GM12874 (cell line): ENCODE measurements around the gene IMMP2L.

ENCODE experiments used
- TF ChIP-seq, protein P1 (sequence below): IDR thresholded peaks from 2 replicates; pipeline ENCODE4 v1.5.1; 2011; ENCODE audit warnings: low read depth, mild to moderate bottlenecking, control low read depth, low read length, moderate library complexity; ENCODE audit not compliant: insufficient read depth

Gene IMMP2L

GRCh38 chr7:111371437-111371836, 190.9 kb downstream of the IMMP2L start:
- TF ChIP-seq, protein P1, sequence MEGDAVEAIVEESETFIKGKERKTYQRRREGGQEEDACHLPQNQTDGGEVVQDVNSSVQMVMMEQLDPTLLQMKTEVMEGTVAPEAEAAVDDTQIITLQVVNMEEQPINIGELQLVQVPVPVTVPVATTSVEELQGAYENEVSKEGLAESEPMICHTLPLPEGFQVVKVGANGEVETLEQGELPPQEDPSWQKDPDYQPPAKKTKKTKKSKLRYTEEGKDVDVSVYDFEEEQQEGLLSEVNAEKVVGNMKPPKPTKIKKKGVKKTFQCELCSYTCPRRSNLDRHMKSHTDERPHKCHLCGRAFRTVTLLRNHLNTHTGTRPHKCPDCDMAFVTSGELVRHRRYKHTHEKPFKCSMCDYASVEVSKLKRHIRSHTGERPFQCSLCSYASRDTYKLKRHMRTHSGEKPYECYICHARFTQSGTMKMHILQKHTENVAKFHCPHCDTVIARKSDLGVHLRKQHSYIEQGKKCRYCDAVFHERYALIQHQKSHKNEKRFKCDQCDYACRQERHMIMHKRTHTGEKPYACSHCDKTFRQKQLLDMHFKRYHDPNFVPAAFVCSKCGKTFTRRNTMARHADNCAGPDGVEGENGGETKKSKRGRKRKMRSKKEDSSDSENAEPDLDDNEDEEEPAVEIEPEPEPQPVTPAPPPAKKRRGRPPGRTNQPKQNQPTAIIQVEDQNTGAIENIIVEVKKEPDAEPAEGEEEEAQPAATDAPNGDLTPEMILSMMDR, result no peak

DNA sequence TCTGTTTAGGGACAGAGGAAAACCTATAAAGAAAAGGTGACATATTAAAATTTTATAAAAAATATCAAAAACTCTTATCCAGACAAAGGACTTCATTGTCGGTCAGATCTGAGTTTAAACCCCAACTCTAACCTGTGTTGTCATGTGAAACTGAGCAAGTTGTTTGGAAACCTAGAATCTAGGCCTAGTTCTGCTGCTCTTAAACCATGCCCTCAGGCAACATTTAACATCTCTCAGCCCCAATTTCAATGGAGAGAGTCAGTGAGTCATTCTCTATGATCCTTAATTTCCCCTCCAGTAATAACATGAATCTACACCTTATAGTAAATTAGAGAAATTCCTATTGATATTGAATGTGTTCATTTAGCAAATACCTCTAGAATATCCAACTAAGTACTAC, 192.3 kb downstream of the IMMP2L start:
- TF ChIP-seq, protein P1, result no peak

DNA sequence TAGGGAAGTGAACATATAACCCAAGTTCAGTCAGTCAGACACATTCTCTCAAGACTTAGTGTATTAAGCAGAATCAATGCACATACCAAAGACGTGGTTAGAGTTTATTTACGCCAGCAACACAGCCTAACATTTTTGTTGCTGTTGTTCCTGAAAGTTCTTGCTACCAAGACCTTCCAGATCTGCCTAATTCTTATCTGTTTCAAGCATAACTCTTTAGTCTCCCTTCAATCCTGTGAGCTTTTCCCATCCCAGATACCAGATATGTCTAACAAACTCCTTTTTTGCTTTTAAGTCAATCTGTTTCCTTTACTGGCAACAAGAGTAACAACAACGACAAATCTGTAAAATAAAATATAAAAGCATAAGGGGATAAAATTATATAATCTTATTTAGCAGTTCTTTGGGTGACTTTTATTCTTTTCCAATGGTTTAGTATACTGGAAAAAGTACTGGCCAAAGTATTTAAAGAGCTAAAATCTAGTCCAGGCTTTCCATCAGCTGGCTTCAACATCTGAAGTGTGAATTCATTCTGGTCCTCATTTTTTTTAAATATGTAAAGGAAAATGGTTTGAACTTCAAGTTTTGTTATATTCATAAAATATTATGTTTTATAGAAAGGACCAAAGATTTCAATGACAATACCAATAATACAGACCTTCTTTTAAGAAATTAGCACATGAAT, 193.8 kb downstream of the IMMP2L start:
- TF ChIP-seq, protein P1, result no peak

DNA sequence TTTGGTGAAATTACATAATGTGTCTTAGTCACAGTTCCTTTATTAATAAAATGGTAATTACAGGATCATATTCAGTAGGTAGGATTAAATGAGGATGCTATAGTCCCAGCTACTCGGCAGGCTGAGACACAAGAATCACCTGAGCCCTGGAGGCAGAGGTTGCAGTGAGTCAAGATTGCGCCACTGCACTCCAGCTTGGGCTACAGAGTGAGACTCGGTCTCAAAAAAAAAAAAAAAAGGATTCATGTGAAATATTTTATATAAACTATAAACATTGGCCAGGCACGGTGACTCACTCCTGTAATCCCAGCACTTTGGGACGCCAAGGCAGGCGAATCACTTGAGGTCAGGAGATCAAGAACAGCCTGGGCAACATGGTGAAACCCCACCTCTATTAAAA, 197.9 kb downstream of the IMMP2L start:
- TF ChIP-seq, protein P1, result no peak

- TF ChIP-seq, protein P1, result no peak
These were observed 199.2 kb downstream of the IMMP2L start for GRCh38 chr7:111363099-111363498.

DNA sequence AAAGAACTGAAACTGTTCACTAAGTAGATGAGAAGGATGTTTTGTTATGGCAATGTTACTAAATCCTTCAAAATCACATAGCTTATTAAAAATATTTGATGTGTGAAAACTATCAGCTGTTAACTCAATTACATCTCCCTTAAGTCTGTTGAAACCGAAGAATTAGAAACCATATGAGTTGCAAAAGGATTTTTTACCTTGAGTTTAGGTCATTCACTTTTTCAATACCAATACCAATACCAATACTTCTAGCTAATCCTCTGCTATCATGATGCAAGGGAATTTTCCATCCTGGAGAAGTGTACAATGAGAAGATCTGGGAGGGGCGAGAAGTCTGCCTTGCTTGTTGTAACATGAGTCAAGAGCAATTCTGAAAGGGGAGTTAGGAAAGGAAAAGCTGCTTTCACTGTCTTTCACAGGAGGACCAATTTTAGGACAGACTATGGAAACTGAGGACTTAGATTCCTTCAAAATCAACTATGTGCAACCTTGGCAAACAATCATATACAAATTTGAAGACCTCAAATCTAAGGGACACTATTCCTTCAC, 199.7 kb downstream of the IMMP2L start:
- TF ChIP-seq, protein P1, result no peak

- TF ChIP-seq, protein P1, result no peak
These were observed 203.4 kb downstream of the IMMP2L start for GRCh38 chr7:111358915-111359314.
